ENCODE measurements around the gene TMEM62. TPM values are rescaled to one million over a fixed set of nuclear protein-coding genes. Genes with fewer than 3 reads are reported as not detected.
A peak's percentile ranks its signal among the peaks of the same experiment; 100 is the strongest.

Gene TMEM62
- total and polyA plus RNA-seq, 2 of the 8 experiments (the other 6 are each of a cell fraction or from before 2014, with no cell fraction given): 2.0 to 4.0 TPM

DNA sequence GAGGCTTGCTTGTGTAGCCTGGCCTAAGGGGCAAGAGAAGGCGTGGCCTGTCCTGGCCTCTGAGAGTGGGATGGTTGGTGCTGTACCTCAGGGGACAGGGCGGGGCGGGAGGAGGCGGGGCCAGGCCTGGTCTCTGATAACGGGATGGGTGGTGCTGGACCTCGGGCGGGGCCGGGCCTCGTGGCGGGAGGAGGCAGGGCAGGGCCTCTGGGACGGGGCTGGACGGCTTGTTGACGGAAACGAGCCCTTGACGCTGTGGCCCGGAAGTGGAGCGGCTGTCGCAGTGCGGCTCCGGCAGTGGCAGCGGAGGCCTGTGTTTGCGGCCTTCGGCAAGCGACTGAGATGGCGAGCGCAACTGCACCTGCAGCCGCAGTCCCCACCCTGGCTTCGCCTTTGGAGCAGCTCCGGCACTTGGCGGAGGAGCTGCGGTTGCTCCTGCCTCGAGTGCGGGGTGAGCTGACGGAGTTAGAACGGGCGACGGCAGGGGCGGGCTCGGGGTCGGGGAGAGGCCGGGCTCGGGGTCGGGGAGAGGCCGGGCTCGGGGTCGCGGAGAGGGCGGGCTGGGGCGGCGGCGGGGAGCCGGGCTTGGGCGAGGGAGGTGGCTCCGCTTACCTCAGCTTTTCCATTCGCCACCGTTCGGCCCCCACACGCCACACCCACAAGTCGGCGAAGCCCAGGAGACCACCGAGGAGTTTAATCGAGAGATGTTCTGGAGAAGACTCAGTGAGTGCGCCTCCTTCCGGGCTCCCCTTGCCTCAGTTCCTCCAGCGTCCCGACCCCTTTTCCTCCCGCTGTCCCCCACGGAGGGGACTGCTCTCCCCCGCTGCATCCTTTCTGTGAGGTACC lies 52.0 kb downstream of the TMEM62 start, which contains the start of gene CCNDBP1 (continued):
- TF ChIP-seq, protein P1, sequence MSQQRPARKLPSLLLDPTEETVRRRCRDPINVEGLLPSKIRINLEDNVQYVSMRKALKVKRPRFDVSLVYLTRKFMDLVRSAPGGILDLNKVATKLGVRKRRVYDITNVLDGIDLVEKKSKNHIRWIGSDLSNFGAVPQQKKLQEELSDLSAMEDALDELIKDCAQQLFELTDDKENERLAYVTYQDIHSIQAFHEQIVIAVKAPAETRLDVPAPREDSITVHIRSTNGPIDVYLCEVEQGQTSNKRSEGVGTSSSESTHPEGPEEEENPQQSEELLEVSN (IDR thresholded peaks at IDR 0.05): peak; percentile 58; the same call in 1 of the 2 replicates
- no peak for TF ChIP-seq SP4 (IDR thresholded peaks at IDR 0.05; ENCODE audit: low read length)
- no peak for TF ChIP-seq BACH1 (IDR thresholded peaks at IDR 0.05; ENCODE audit: low read length)
- TF ChIP-seq YY1 (IDR thresholded peaks at IDR 0.05; ENCODE audit: low read depth, low read length): no peak
- no peak for TF ChIP-seq JUND (IDR thresholded peaks at IDR 0.05; ENCODE audit: low read length)
- TF ChIP-seq CEBPB (IDR thresholded peaks at IDR 0.05; ENCODE audit: low read depth, low read length): no peak
- no peak for TF ChIP-seq HDAC2 (IDR thresholded peaks at IDR 0.05; ENCODE audit: borderline replicate concordance in 1 of 2, low read depth in 2 of 2, low read length in 2 of 2)
- TF ChIP-seq, protein P2, sequence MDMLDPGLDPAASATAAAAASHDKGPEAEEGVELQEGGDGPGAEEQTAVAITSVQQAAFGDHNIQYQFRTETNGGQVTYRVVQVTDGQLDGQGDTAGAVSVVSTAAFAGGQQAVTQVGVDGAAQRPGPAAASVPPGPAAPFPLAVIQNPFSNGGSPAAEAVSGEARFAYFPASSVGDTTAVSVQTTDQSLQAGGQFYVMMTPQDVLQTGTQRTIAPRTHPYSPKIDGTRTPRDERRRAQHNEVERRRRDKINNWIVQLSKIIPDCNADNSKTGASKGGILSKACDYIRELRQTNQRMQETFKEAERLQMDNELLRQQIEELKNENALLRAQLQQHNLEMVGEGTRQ (IDR thresholded peaks at IDR 0.05; ENCODE audit: low read length): no peak
- TF ChIP-seq CHD1 (IDR thresholded peaks at IDR 0.05; ENCODE audit: low read depth, low read length): no peak
- no peak for TF ChIP-seq TEAD4 (IDR thresholded peaks at IDR 0.05; ENCODE audit: low read depth, low read length)
- TF ChIP-seq RAD21 (IDR thresholded peaks at IDR 0.05 in 1 of 2, conservative IDR thresholded peaks at IDR 0.05 in 1 of 2; ENCODE audit: low read depth in 2 of 2, low read length in 2 of 2): peak; percentile 15 to 16; a peak in 1 of 4 replicates
- 0 out of 2 replicates have a peak, but pooled peaks have one; percentile 42 for TF ChIP-seq EGR1 (IDR thresholded peaks at IDR 0.05; ENCODE audit: borderline replicate concordance, low read depth, low read length)
- TF ChIP-seq RFX5 (IDR thresholded peaks at IDR 0.05; ENCODE audit: borderline replicate concordance, low read depth, low read length): no peak
- no peak for TF ChIP-seq GTF2F1 (IDR thresholded peaks at IDR 0.05; ENCODE audit: borderline replicate concordance, low read depth, low read length)
- no peak for TF ChIP-seq CTBP2 (IDR thresholded peaks at IDR 0.05; ENCODE audit: borderline replicate concordance, insufficient read depth, insufficient read length, low read length)
- TF ChIP-seq RNF2 (IDR thresholded peaks at IDR 0.05; ENCODE audit: borderline replicate concordance, low read depth, low read length, missing control alignments, poor library complexity, severe bottlenecking): no peak
- TF ChIP-seq, protein P3, sequence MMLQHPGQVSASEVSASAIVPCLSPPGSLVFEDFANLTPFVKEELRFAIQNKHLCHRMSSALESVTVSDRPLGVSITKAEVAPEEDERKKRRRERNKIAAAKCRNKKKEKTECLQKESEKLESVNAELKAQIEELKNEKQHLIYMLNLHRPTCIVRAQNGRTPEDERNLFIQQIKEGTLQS (IDR thresholded peaks at IDR 0.05; ENCODE audit: insufficient read depth, low read depth, low read length): no peak
- TF ChIP-seq TAF7 (optimal IDR thresholded peaks at IDR 0.05; ENCODE audit: borderline replicate concordance, low read depth, low read length): no peak
- no peak for TF ChIP-seq CBX5 (IDR thresholded peaks at IDR 0.05; ENCODE audit: low read depth, low read length)
- no peak for TF ChIP-seq SUZ12 (IDR thresholded peaks at IDR 0.05; ENCODE audit: low read length)
- no peak for TF ChIP-seq SP1 (IDR thresholded peaks at IDR 0.05; ENCODE audit: low read depth, low read length)
